Measurements from ENCODE around the gene APBA1. TPM values are rescaled to one million over a fixed set of nuclear protein-coding genes. Genes with fewer than 3 reads are reported as not detected.
"Not testable (repeated sequence)": the region's sequence is repeated elsewhere in the genome, so short reads cannot be mapped to it uniquely, and the experiment has no call there.

APBA1 gene
- total RNA-seq, 1 experiment from 2014 or later = under 0.01 TPM

- no peaks in the 10 kb centered on the region for H3K27me3 ChIP-seq
- H3K36me3 ChIP-seq = no peaks in the 10 kb centered on the region
- no peaks in the 10 kb centered on the region for H3K9me3 ChIP-seq
- no peak overlapping the region for H3K4me3 ChIP-seq
- DNase-seq = no peak
Observed at GRCh38 chr9:69461103-69461887, 210.9 kb downstream of the APBA1 start.

- Histone ChIP-seq H3K9me3 (no peaks in the 10 kb centered on the region), H3K27me3 (no peaks in the 10 kb centered on the region), H3K4me3 (no peak overlapping the region), H3K36me3 (no peaks in the 10 kb centered on the region)
- no peak for DNase-seq
Observed at GRCh38 chr9:69460012-69460411, 212.2 kb downstream of the APBA1 start.

DNA sequence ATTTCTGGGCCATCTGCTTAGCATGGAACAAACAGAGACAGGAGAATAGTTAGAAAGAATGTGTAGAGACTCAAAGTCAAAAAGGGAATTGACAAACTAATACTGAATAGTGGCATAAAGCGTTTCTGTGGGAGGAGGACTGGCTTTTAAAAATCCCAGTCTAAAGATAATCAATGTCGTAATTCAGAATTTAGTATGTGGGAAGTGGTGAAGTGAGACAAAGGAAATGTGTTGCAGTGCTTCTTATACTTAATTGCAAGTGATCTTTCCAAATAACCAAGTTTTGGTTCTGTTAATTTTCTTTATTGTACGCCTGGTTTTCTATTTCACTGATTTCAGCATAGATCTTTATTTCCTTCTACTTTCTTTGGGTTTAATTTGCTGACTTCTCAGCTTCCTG, 214.0 kb downstream of the APBA1 start:
- Histone ChIP-seq H3K36me3 (no peaks in the 10 kb centered on the region), H3K27me3 (no peaks in the 10 kb centered on the region), H3K4me3 (no peak overlapping the region), H3K9me3 (no peaks in the 10 kb centered on the region)
- DNase-seq = no peak

GRCh38 chr9:69456201-69456600, 216.0 kb downstream of the APBA1 start:
- no peaks in the 10 kb centered on the region for H3K36me3 ChIP-seq
- H3K27me3 ChIP-seq = no peaks in the 10 kb centered on the region
- DNase-seq = no peak
- no peak overlapping the region for H3K4me3 ChIP-seq
- no peaks in the 10 kb centered on the region for H3K9me3 ChIP-seq

GRCh38 chr9:69455311-69455710, 216.9 kb downstream of the APBA1 start:
- no peak overlapping the region for H3K4me3 ChIP-seq
- DNase-seq = no peak
- H3K27me3 ChIP-seq = no peaks in the 10 kb centered on the region
- H3K36me3 ChIP-seq = no peaks in the 10 kb centered on the region
- no peaks in the 10 kb centered on the region for H3K9me3 ChIP-seq

GRCh38 chr9:69454321-69454720, 217.8 kb downstream of the APBA1 start:
- Histone ChIP-seq H3K27me3 (no peaks in the 10 kb centered on the region), H3K4me3 (no peak overlapping the region), H3K9me3 (no peaks in the 10 kb centered on the region), H3K36me3 (no peaks in the 10 kb centered on the region)
- DNase-seq = no peak

DNA sequence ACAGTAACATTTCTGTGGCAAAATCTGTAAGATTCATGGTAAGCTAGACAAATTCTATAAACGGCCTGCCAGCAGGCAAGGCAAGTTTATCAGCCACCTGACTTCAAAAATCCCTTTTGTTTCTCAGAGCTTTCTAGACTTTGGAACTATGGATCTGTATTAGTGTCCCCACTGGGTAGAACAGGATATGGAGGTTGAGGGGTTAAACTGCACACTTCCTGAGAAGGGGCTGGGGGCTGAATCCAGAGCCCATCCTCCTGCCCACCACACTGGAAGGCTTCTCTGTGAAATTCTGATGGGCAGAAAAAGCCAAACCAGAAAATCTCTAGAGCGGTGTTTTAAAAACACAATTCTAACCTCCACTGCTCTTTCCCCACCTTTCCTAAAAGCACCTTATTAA, 218.4 kb downstream of the APBA1 start:
- H3K9me3 ChIP-seq = no peaks in the 10 kb centered on the region
- no peaks in the 10 kb centered on the region for H3K27me3 ChIP-seq
- no peaks in the 10 kb centered on the region for H3K36me3 ChIP-seq
- no peak overlapping the region for H3K4me3 ChIP-seq
- no peak for DNase-seq

DNA sequence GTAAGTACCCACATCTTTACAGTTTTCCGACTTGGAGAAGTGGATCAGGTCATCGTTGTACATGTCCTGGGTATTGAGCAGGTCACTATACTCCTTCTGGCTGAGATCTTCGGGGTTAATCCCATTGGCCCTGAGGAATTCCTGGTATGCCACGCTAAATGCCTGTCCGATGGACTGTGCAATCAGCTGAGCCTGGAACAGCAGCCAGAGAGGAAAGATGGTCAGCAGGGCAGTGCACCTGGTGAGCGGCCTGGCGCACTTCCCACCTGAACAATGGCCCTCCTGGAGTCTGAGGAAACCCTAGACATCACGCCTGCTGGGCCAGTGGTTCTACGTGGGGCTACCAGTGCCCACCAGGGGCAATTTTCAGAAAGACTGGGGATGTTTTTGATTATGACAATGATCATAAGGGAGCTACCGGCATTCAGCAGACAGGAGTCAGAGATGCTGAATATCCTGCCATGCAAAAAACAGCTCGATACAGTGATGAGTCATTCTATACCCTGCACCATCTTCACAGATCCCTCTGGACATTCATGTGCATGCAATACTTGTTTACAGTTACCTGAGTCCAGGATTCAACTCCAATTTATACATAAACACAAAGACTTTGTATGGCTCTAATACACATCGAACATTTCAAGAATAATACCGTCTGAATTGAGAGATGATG, 219.9 kb downstream of the APBA1 start:
- Histone ChIP-seq H3K27me3 (no peaks in the 10 kb centered on the region), H3K4me3 (no peak overlapping the region), H3K36me3 (no peaks in the 10 kb centered on the region), H3K9me3 (no peaks in the 10 kb centered on the region)
- DNase-seq = no peak

DNA sequence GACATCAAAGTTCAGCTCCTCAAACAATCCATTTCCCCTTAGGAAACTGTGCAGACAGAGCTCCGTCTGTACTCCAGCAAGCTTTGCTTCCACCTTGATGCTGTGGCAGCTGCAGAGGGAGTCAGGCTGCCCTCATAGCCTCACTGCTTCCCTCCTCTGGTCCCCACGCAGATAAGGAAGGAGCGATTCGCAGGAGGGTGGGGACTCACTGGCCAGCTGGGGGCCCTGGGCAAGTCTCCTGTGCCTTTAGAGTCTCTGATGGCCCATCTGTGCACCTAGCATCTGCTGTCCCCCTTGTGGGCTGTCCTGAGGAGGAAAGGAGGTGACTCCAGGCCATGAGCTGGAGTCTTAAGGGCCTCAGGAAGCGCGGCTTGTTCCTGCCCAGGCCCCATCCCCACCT, 225.7 kb downstream of the APBA1 start:
- Histone ChIP-seq H3K27me3 (no peaks in the 10 kb centered on the region), H3K4me3 (no peak overlapping the region), H3K36me3 (no peaks in the 10 kb centered on the region)

DNA sequence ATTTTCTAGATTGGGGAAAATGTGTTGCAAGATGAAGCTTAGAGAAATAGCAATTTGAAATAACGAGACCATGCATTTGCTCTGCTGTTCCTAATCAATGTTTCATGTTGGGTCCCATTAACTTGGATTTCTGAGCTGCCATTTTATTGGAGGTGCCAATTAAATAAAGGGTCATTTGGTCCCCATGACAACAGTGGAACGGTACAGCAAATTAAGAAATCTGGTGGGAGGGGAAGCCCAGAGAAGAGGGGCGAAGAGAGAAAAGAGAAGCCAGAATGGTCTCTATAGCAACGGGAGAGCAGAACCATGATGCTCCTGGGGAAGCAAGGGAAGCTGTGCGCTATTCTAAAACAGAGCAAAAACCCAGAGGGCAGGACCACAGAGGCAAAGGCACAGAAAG, 226.9 kb downstream of the APBA1 start:
- Histone ChIP-seq H3K36me3 (no peaks in the 10 kb centered on the region), H3K27me3 (no peaks in the 10 kb centered on the region), H3K4me3 (no peak overlapping the region), H3K9me3 (no peaks in the 10 kb centered on the region)
- no peak for DNase-seq

More for the DNA sequence above, 225.7 kb downstream of the APBA1 start:
- H3K9me3 ChIP-seq = no peaks in the 10 kb centered on the region
- DNase-seq = no peak

DNA sequence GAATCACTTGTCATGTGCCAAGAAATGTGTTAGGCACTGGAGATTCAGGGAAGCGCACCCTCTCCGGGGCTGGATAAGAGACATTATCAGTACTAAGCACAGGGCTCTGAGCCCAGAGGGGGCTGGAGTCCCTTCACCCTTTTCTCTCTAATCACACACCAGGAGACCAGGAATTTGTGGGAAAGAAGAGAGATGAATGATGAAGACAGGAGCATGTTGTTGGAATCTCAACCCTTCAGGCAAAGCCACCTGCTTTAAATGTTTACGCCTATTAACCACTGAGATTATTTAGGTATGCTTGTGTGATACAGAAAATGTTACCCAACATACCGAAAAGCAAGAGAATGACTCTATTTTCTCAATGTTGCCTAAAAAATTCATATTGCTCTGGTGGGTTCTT, 227.4 kb downstream of the APBA1 start:
- Histone ChIP-seq H3K9me3 (no peaks in the 10 kb centered on the region), H3K4me3 (no peak overlapping the region), H3K27me3 (no peaks in the 10 kb centered on the region), H3K36me3 (no peaks in the 10 kb centered on the region)
- DNase-seq = no peak

GRCh38 chr9:69444021-69444420, 228.2 kb downstream of the APBA1 start:
- H3K36me3 ChIP-seq = no peaks in the 10 kb centered on the region
- no peak for DNase-seq
- H3K4me3 ChIP-seq = no peak overlapping the region
- no peaks in the 10 kb centered on the region for H3K9me3 ChIP-seq
- H3K27me3 ChIP-seq = no peaks in the 10 kb centered on the region

DNA sequence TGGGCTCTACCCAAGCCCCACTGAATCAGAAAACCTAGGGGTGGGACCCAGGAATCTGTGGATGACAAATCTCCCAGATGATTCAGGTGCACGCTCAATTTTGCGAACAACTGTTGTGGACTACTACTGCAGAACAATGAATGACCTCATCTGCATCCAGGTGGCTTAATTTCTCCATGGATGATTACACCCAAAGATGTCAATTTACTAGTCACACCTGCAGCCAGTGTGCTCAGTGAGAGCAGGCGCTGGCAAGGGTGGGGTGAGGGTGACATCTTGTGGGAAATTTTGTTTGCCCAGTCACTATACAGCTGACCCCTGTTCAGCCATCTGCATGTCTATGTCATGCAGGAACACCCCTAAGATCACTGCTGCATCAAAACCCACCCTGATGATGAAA, 229.0 kb downstream of the APBA1 start:
- H3K27me3 ChIP-seq = no peaks in the 10 kb centered on the region

DNA sequence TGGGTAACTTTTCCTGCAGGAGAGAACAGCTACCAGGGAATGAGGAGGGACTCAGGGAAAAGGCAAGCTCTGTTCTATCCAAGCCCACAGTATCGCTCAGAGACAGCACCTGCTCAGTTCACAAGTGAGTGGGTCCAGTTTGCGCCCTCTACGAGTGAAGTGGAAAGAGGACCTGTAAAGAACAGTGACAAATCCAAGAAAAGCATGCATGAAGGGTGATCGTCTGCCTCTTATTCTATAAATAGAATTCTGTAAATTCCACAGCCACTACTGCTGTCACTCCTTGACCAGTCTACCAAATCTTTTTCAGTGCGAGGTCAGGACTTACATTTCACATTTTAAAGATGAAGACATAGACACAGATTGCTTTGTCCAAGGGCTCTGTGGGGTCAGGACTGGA, 229.7 kb downstream of the APBA1 start:
- no peaks in the 10 kb centered on the region for H3K9me3 ChIP-seq
- DNase-seq = no peak
- H3K36me3 ChIP-seq = no peaks in the 10 kb centered on the region
- H3K27me3 ChIP-seq = no peaks in the 10 kb centered on the region
- H3K4me3 ChIP-seq = no peak overlapping the region

More for the DNA sequence above, 229.0 kb downstream of the APBA1 start:
- Histone ChIP-seq H3K9me3 (no peaks in the 10 kb centered on the region), H3K4me3 (no peak overlapping the region), H3K36me3 (no peaks in the 10 kb centered on the region)
- no peak for DNase-seq

DNA sequence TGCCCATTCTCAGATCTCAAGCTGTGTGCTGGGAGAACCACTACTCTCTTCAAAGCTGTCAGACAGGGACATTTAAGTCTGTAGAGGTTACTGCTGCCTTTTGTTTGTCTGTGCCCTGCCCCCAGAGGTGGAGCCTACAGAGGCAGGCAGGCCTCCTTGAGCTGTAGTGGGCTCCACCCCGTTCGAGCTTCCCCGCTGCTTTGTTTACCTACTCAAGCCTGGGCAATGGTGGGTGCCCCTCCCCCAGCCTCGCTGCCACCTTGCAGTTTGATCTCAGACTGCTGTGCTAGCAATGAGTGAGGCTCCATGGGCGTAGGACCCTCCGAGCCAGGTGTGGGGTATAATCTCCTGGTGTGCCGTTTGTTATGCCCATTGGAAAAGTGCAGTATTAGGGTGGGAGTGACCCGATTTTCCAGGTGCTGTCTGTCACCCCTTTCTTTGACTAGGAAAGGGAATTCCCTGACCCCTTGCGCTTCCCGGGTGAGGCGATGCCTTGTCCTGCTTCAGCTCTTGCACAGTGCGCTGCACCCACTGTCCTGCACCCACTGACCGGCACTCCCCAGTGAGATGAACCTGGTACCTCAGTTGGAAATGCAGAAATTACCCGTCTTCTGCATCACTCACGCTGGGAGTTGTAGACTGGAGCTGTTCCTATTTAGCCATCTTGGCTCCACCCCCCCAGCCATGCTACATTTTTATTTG, 231.8 kb downstream of the APBA1 start:
- H3K36me3 ChIP-seq, H3K9me3 ChIP-seq, H3K27me3 ChIP-seq, DNase-seq, H3K4me3 ChIP-seq: not testable (repeated sequence)

GRCh38 chr9:69439654-69440053, 232.5 kb downstream of the APBA1 start:
- H3K36me3 ChIP-seq, DNase-seq, H3K27me3 ChIP-seq, H3K4me3 ChIP-seq, H3K9me3 ChIP-seq: not testable (repeated sequence)

GRCh38 chr9:69433968-69434367, 238.2 kb downstream of the APBA1 start:
- no peak for DNase-seq
- Histone ChIP-seq H3K36me3 (no peaks in the 10 kb centered on the region), H3K27me3 (no peaks in the 10 kb centered on the region), H3K4me3 (no peak overlapping the region), H3K9me3 (no peaks in the 10 kb centered on the region)
